Panc1 (cell line): ENCODE data around the gene UGT2A3. TPM values are rescaled to one million over a fixed set of nuclear protein-coding genes. Genes with fewer than 3 reads are reported as not detected.
A peak's percentile ranks its signal among the peaks of the same experiment; 100 is the strongest.

Experiments used
- ATAC-seq: fragments of 200-7000 bp; cut with Tn5 transposase; 2 replicates; pipeline ENCODE4 v1.9.1; 2020; ENCODE audit warnings: mild to moderate bottlenecking, moderate library complexity
- BruUV-seq: library from RNA; stranded (reverse); fragments of 400-500 nt; replicated peaks from 2 replicates; lab custom pipeline; 2021; lab: Mats Ljungman, UMichigan
- CTCF ChIA-PET: fragments of 300-600 bp; sonication (Branson Sonifier 250); formaldehyde crosslinking; loops from one replicate; lab custom pipeline; 2022; ENCODE audit warnings: antibody characterized with exemption; lab: Charles Lee
- POLR2A ChIA-PET: fragments of 300-600 bp; sonication (Branson Sonifier 250); formaldehyde crosslinking; loops from one replicate; lab custom pipeline; 2022; ENCODE audit warnings: antibody characterized with exemption; lab: Charles Lee
- DNase-seq: peaks from one replicate; pipeline ENCODE4 v3.0.0-alpha.2; 2010; ENCODE audit warnings: low read depth, low spot score
- H3K27ac ChIP-seq: 2 replicates; pipeline ENCODE4 v1.5.1; 2011; ENCODE audit warnings: mild to moderate bottlenecking, low read length, inconsistent platforms
- H3K27me3 ChIP-seq: fragments of 200-500 bp; sonication (Bioruptor generic); 2 replicates; pipeline ENCODE4 v1.6.0; 2014; ENCODE audit warnings: low read length, inconsistent platforms; ENCODE audit not compliant: control insufficient read depth, insufficient read depth
- H3K36me3 ChIP-seq: fragments of 200-500 bp; sonication (Bioruptor generic); 2 replicates; pipeline ENCODE4 v1.5.1; 2014; ENCODE audit warnings: inconsistent platforms, mild to moderate bottlenecking, low read length, moderate library complexity; ENCODE audit not compliant: control insufficient read depth, insufficient read depth
- H3K4me1 ChIP-seq: 2 replicates; pipeline ENCODE4 v1.5.1; 2011; ENCODE audit warnings: inconsistent platforms, mild to moderate bottlenecking, low read length, moderate library complexity; ENCODE audit not compliant: control insufficient read depth, insufficient read depth
- H3K4me3 ChIP-seq, 2 experiments: 2 replicates each; pipeline ENCODE4 v1.5.1; 2011 to 2012; ENCODE audit warnings: low read depth in 2 of 2, low read length in 2 of 2, mild to moderate bottlenecking in 2 of 2, inconsistent platforms in 1 of 2, moderate library complexity in 1 of 2
- H3K9me3 ChIP-seq: fragments of 200-500 bp; sonication (Bioruptor generic); 2 replicates; pipeline ENCODE4 v1.5.1; 2014; ENCODE audit warnings: low read depth, mild to moderate bottlenecking, inconsistent platforms, low read length, moderate library complexity; ENCODE audit not compliant: control insufficient read depth, insufficient read depth
- POLR2AphosphoS5 ChIP-seq: IDR thresholded peaks from 2 replicates; pipeline ENCODE4 v1.6.1; 2012; ENCODE audit warnings: mild to moderate bottlenecking, low read depth, low read length, moderate library complexity
- REST ChIP-seq, 2 experiments: IDR thresholded peaks; 2 replicates each; pipeline ENCODE4 v1.6.1; 2011 to 2012; ENCODE audit warnings: low read depth in 2 of 2, control low read depth in 1 of 2, low read length in 1 of 2, mild to moderate bottlenecking in 1 of 2, moderate library complexity in 1 of 2; ENCODE audit not compliant: insufficient read depth in 1 of 2
- SIN3A ChIP-seq: IDR thresholded peaks from 2 replicates; pipeline ENCODE4 v1.6.1; 2012; ENCODE audit warnings: low read depth, mild to moderate bottlenecking, low read length, moderate library complexity, borderline replicate concordance; ENCODE audit not compliant: insufficient read depth
- TCF7L2 ChIP-seq: IDR thresholded peaks from 2 replicates; pipeline ENCODE4 v1.6.1; 2011; ENCODE audit warnings: mild to moderate bottlenecking, low read depth, low read length, inconsistent platforms
- in situ Hi-C: cut with HindIII; loops from 2 replicates; pipeline ENCODE4 v1.10.0; 2016; ENCODE audit warnings: low sequenced_read_pairs, low pct_unique_long_range_greater_than_20kb
- intact Hi-C: fragments of 100-400 bp; cut with micrococcal nuclease; formaldehyde crosslinking; loops from one replicate; pipeline ENCODE4 v1.10.0; 2022; ENCODE audit not compliant: unreplicated experiment
- total RNA-seq: library from RNA; stranded (reverse); gene quantifications from one replicate; pipeline ENCODE4 v1.2.1, GENCODE V29; 2021; ENCODE audit not compliant: unreplicated experiment
- TF ChIP-seq, protein P1 (sequence below): fragments of 450-650 bp; IDR thresholded peaks from 2 replicates; pipeline ENCODE4 v1.5.1; 2017; ENCODE audit warnings: mild to moderate bottlenecking

The UGT2A3 gene
- total RNA-seq, 1 experiment from 2014 or later = 0.05 TPM

DNA sequence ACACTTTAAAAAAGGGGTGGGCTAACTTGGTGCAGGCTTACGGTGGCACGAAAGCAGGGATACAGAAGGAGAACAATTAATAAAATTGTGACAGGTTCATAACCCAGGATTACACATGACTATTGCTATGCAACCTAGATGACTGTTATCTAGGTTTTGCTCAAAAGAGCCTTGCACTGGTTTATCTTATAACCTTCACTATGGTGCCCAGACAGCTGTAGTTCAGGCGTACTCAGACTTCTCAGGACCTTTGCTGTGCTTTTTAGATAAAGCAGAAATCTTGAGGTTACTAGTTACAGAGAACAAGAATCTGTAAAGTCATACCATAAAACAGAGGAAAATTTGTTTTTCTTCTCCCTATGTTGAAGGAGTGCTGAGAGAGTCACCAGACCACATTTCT lies 44.4 kb downstream of the UGT2A3 start:
- POLR2A ChIA-PET = no interaction called here
- no TSS peak for BruUV-seq
- Histone ChIP-seq H3K36me3 (no peaks in the 10 kb centered on the region), H3K27ac (no peak overlapping the region), H3K4me1 (no peaks in the 10 kb centered on the region), H3K4me3 (no peak overlapping the region), H3K27me3 (no peaks in the 10 kb centered on the region), H3K9me3 (no peaks in the 10 kb centered on the region)
- in situ Hi-C loops (no loop called here), intact Hi-C loops (no loop called here)
- no peak for TF ChIP-seq POLR2AphosphoS5
- TF ChIP-seq SIN3A = no peak
- TF ChIP-seq, protein P1, sequence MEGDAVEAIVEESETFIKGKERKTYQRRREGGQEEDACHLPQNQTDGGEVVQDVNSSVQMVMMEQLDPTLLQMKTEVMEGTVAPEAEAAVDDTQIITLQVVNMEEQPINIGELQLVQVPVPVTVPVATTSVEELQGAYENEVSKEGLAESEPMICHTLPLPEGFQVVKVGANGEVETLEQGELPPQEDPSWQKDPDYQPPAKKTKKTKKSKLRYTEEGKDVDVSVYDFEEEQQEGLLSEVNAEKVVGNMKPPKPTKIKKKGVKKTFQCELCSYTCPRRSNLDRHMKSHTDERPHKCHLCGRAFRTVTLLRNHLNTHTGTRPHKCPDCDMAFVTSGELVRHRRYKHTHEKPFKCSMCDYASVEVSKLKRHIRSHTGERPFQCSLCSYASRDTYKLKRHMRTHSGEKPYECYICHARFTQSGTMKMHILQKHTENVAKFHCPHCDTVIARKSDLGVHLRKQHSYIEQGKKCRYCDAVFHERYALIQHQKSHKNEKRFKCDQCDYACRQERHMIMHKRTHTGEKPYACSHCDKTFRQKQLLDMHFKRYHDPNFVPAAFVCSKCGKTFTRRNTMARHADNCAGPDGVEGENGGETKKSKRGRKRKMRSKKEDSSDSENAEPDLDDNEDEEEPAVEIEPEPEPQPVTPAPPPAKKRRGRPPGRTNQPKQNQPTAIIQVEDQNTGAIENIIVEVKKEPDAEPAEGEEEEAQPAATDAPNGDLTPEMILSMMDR = no peak
- no peak for TF ChIP-seq REST (IDR thresholded peaks at IDR 0.05; ENCODE audit: insufficient read depth in 1 of 2, low read depth in 2 of 2, low read length in 1 of 2)
- TF ChIP-seq TCF7L2 = no peak
- DNase-seq (no peak), ATAC-seq (no peak)
- CTCF ChIA-PET = no interaction called here

GRCh38 chr4:68906780-68907137 lies 44.8 kb downstream of the UGT2A3 start:
- POLR2A ChIA-PET = no interaction called here
- peak overlapping the region in 1 of 2 experiments; percentile 44; a peak in 3 of 4 replicates for H3K4me3 ChIP-seq
- CTCF ChIA-PET = no interaction called here
- intact Hi-C loops (no loop called here), in situ Hi-C loops (no loop called here)
- H3K4me1 ChIP-seq = no peaks in the 10 kb centered on the region
- DNase-seq (no peak), ATAC-seq (no peak)
- no TSS peak for BruUV-seq
- no peaks in the 10 kb centered on the region for H3K36me3 ChIP-seq
- H3K27me3 ChIP-seq = no peaks in the 10 kb centered on the region
- no peak overlapping the region for H3K27ac ChIP-seq
- no peaks in the 10 kb centered on the region for H3K9me3 ChIP-seq
- TF ChIP-seq, protein P1 = no peak
- no peak for TF ChIP-seq REST (IDR thresholded peaks at IDR 0.05; ENCODE audit: insufficient read depth in 1 of 2, low read depth in 2 of 2, low read length in 1 of 2)
- no peak for TF ChIP-seq SIN3A
- TF ChIP-seq TCF7L2 = no peak
- TF ChIP-seq POLR2AphosphoS5 = no peak
